H1 (cell line): Measurements from ENCODE around the gene GOLGA2. TPM values are rescaled to one million over a fixed set of nuclear protein-coding genes. Genes with fewer than 3 reads are reported as not detected.

Experiments
- CTCF ChIA-PET: fragments of 300-600 bp; sonication (Branson Sonifier 250); formaldehyde crosslinking; loops from one replicate; lab custom pipeline; 2021; ENCODE audit not compliant: partially characterized antibody; lab: Charles Lee
- POLR2A ChIA-PET: fragments of 300-600 bp; sonication (Branson Sonifier 250); formaldehyde crosslinking; loops from one replicate; lab custom pipeline; 2021; ENCODE audit warnings: inconsistent platforms; ENCODE audit not compliant: partially characterized antibody; lab: Charles Lee
- DNase-seq, 2 experiments: peaks; one replicate each; pipeline versions ENCODE4 v3.0.0 to v3.0.0-alpha.2; 2010 to 2022; ENCODE audit warnings: low spot score in 2 of 2, low read depth in 1 of 2, mixed read lengths in 1 of 2
- FAIRE-seq: peaks from 2 replicates; lab custom pipeline; 2011; peaks lifted over from hg19 to GRCh38; lab: Jason Lieb, UNC
- H2AFZ ChIP-seq: 2 replicates; pipeline ENCODE4 v1.8.1; 2012; ENCODE audit warnings: low read length, inconsistent platforms
- H2AK5ac ChIP-seq: 2 replicates; pipeline ENCODE4 v1.6.1; 2013; ENCODE audit warnings: low read depth, low read length
- H2BK120ac ChIP-seq: replicated peaks from 2 replicates; pipeline ENCODE3; 2013; ENCODE audit warnings: low read depth, low read length, inconsistent platforms
- H2BK12ac ChIP-seq: 2 replicates; pipeline ENCODE4 v1.6.1; 2013; ENCODE audit warnings: low read depth, low read length
- H2BK15ac ChIP-seq: 2 replicates; pipeline ENCODE4 v1.6.1; 2013; ENCODE audit warnings: low read length
- H2BK20ac ChIP-seq: 2 replicates; pipeline ENCODE4 v1.6.1; 2013; ENCODE audit warnings: low read length
- H2BK5ac ChIP-seq: 2 replicates; pipeline ENCODE4 v1.6.1; 2013; ENCODE audit warnings: low read depth, low read length
- H3K14ac ChIP-seq: 2 replicates; pipeline ENCODE4 v1.6.1; 2013; ENCODE audit warnings: inconsistent platforms; ENCODE audit not compliant: insufficient read length
- H3K18ac ChIP-seq: 2 replicates; pipeline ENCODE4 v1.6.1; 2013; ENCODE audit warnings: low read length; ENCODE audit errors: extremely low read depth
- H3K23ac ChIP-seq: 2 replicates; pipeline ENCODE4 v1.6.1; 2013; ENCODE audit warnings: inconsistent platforms; ENCODE audit not compliant: insufficient read length
- H3K23me2 ChIP-seq: 2 replicates; pipeline ENCODE4 v1.6.1; 2013; ENCODE audit warnings: low read depth, low read length
- H3K27ac ChIP-seq: 2 replicates; pipeline ENCODE4 v1.6.1; 2011; ENCODE audit warnings: low read depth, low read length, inconsistent platforms
- H3K27me3 ChIP-seq, 4 experiments: replicated peaks in 1 of 4; 1 replicate in 1 of 4; 2 replicates in 3 of 4; pipeline versions ENCODE4 v1.6.1 to v1.8.1; 2011 to 2013; ENCODE audit warnings: low read length in 3 of 4, mild to moderate bottlenecking in 3 of 4, inconsistent platforms in 2 of 4, mixed read lengths in 2 of 4, moderate library complexity in 1 of 4; ENCODE audit not compliant: control insufficient read depth in 3 of 4, insufficient read depth in 3 of 4; ENCODE audit errors: extremely low read depth in 1 of 4
- H3K36me3 ChIP-seq, 4 experiments: 2 replicates each; pipeline versions ENCODE4 v1.6.1 to v1.8.1; 2011 to 2013; ENCODE audit warnings: mild to moderate bottlenecking in 4 of 4, low read length in 3 of 4, moderate library complexity in 2 of 4, control low read depth in 1 of 4, inconsistent platforms in 1 of 4; ENCODE audit not compliant: insufficient read depth in 4 of 4, control insufficient read depth in 2 of 4
- H3K4ac ChIP-seq: replicated peaks from 2 replicates; pipeline ENCODE3; 2013; ENCODE audit warnings: low read length, low read depth, mixed read lengths, inconsistent platforms; ENCODE audit not compliant: insufficient read length
- H3K4me1 ChIP-seq, 4 experiments: replicated peaks in 1 of 4; 1 replicate in 1 of 4; 2 replicates in 3 of 4; pipeline versions ENCODE4 v1.6.1 to v1.8.1; 2011 to 2013; ENCODE audit warnings: low read length in 3 of 4, inconsistent platforms in 2 of 4, mixed read lengths in 1 of 4; ENCODE audit not compliant: insufficient read depth in 4 of 4, control insufficient read depth in 3 of 4
- H3K4me2 ChIP-seq, 2 experiments: 2 replicates each; pipeline versions ENCODE4 v1.6.1 to v1.8.1; 2011 to 2013; ENCODE audit warnings: low read depth in 2 of 2, low read length in 2 of 2, control low read depth in 1 of 2, inconsistent platforms in 1 of 2, mild to moderate bottlenecking in 1 of 2; ENCODE audit not compliant: insufficient read depth in 1 of 2
- H3K4me3 ChIP-seq, 4 experiments: fragments of 200-600, 300-600 bp in 1 of 4; sonication (generic), shearing (Covaris generic), sonication (Bioruptor Twin) in 1 of 4; 2 replicates each; pipeline versions ENCODE4 v1.5.1 to v1.8.1; 2011 to 2016; ENCODE audit warnings: low read length in 4 of 4, low read depth in 3 of 4, control low read depth in 2 of 4, inconsistent platforms in 2 of 4, mild to moderate bottlenecking in 2 of 4, mixed read lengths in 1 of 4, moderate library complexity in 1 of 4; ENCODE audit not compliant: insufficient read depth in 2 of 4; ENCODE audit errors: extremely low read depth in 1 of 4
- H3K56ac ChIP-seq: replicated peaks from 2 replicates; pipeline ENCODE3; 2013; ENCODE audit warnings: low read depth, mild to moderate bottlenecking, mixed read lengths, low read length, inconsistent platforms; ENCODE audit not compliant: insufficient read length
- H3K79me1 ChIP-seq: 2 replicates; pipeline ENCODE4 v1.6.1; 2013; ENCODE audit warnings: low read depth, low read length, control low read depth
- H3K79me2 ChIP-seq, 2 experiments: 2 replicates each; pipeline versions ENCODE4 v1.6.1 to v1.8.1; 2012 to 2013; ENCODE audit warnings: low read length in 2 of 2, mild to moderate bottlenecking in 2 of 2, inconsistent platforms in 1 of 2; ENCODE audit not compliant: insufficient read depth in 2 of 2, control insufficient read depth in 1 of 2
- H3K9ac ChIP-seq, 4 experiments: replicated peaks in 1 of 4; 1 replicate in 1 of 4; 2 replicates in 3 of 4; pipeline versions ENCODE4 v1.6.1 to v1.8.1; 2011 to 2013; ENCODE audit warnings: low read depth in 3 of 4, low read length in 3 of 4, control low read depth in 2 of 4, mild to moderate bottlenecking in 2 of 4, moderate library complexity in 2 of 4, inconsistent platforms in 1 of 4; ENCODE audit errors: extremely low read depth in 1 of 4
- H3K9me3 ChIP-seq, 2 experiments: 2 replicates each; pipeline versions ENCODE4 v1.6.1 to v1.8.1; 2012 to 2013; ENCODE audit warnings: mild to moderate bottlenecking in 2 of 2, moderate library complexity in 2 of 2, control low read depth in 1 of 2, inconsistent platforms in 1 of 2, low read depth in 1 of 2, low read length in 1 of 2, mixed read lengths in 1 of 2; ENCODE audit not compliant: insufficient read depth in 2 of 2
- H4K20me1 ChIP-seq, 2 experiments: replicated peaks in 1 of 2; 2 replicates each; pipeline versions ENCODE3 to v1.8.1; 2011 to 2013; ENCODE audit warnings: inconsistent platforms in 2 of 2, low read length in 2 of 2, mild to moderate bottlenecking in 1 of 2; ENCODE audit not compliant: insufficient read depth in 2 of 2, control insufficient read depth in 1 of 2
- H4K5ac ChIP-seq: 2 replicates; pipeline ENCODE4 v1.6.1; 2013; ENCODE audit warnings: low read length, low read depth, mixed read lengths, inconsistent platforms; ENCODE audit not compliant: insufficient read length
- H4K8ac ChIP-seq: 2 replicates; pipeline ENCODE4 v1.8.0; 2013; ENCODE audit warnings: mild to moderate bottlenecking, moderate library complexity, low read length, inconsistent platforms; ENCODE audit not compliant: insufficient read depth; ENCODE audit errors: extremely low read depth
- H4K91ac ChIP-seq: replicated peaks from 2 replicates; pipeline ENCODE3; 2013; ENCODE audit warnings: low read length, mixed read lengths, inconsistent platforms; ENCODE audit not compliant: insufficient read length
- BCL11A ChIP-seq, 2 experiments: IDR thresholded peaks; one replicate each; pipeline ENCODE4 v1.6.1; 2011; ENCODE audit warnings: low read depth in 2 of 2, low read length in 2 of 2, mild to moderate bottlenecking in 2 of 2
- CBX5 ChIP-seq: fragments of 300-800, 300-1000 bp; sonication (generic); IDR thresholded peaks from 2 replicates; pipeline ENCODE4 v1.7.1; 2016; ENCODE audit warnings: antibody characterized with exemption, low read length, low read depth
- CBX8 ChIP-seq: fragments of 300-800, 300-1000 bp; sonication (generic); IDR thresholded peaks from 2 replicates; pipeline ENCODE4 v1.7.1; 2016; ENCODE audit warnings: low read depth, low read length, borderline replicate concordance
- GABPA ChIP-seq: IDR thresholded peaks from 2 replicates; pipeline ENCODE4 v1.6.1; 2011; ENCODE audit warnings: mild to moderate bottlenecking, low read length, moderate library complexity, borderline replicate concordance; ENCODE audit not compliant: insufficient read depth
- GTF2F1 ChIP-seq: IDR thresholded peaks from 2 replicates; pipeline ENCODE4 v1.6.1; 2012; ENCODE audit warnings: low read depth, low read length, improper control_type of control experiment, borderline replicate concordance
- HDAC2 ChIP-seq, 2 experiments: fragments of 300-600 bp in 1 of 2; sonication (generic) in 1 of 2; IDR thresholded peaks; 2 replicates each; pipeline ENCODE4 v1.6.1; 2011 to 2012; ENCODE audit warnings: low read depth in 2 of 2, low read length in 2 of 2, mild to moderate bottlenecking in 2 of 2, moderate library complexity in 2 of 2, borderline replicate concordance in 1 of 2, inconsistent platforms in 1 of 2
- MAFK ChIP-seq: IDR thresholded peaks from 2 replicates; pipeline ENCODE4 v1.6.1; 2012; ENCODE audit warnings: low read depth, mild to moderate bottlenecking, improper control_type of control experiment, low read length
- PHF8 ChIP-seq: fragments of 200-600 bp; sonication (generic); conservative IDR thresholded peaks from 2 replicates; pipeline ENCODE4 v1.7.1; 2012; ENCODE audit warnings: low read depth, mild to moderate bottlenecking, inconsistent platforms, low read length, moderate library complexity
- POLR2A ChIP-seq, 2 experiments: IDR thresholded peaks; 1 replicate in 1 of 2; 2 replicates in 1 of 2; pipeline ENCODE4 v1.6.1; 2011; ENCODE audit warnings: low read depth in 2 of 2, low read length in 2 of 2, mild to moderate bottlenecking in 2 of 2; ENCODE audit errors: control extremely low read depth in 1 of 2
- RXRA ChIP-seq: IDR thresholded peaks from 2 replicates; pipeline ENCODE4 v1.6.1; 2011; ENCODE audit warnings: low read depth, mild to moderate bottlenecking, low read length, moderate library complexity; ENCODE audit not compliant: insufficient read depth
- SP1 ChIP-seq: IDR thresholded peaks from 2 replicates; pipeline ENCODE4 v1.6.1; 2011; ENCODE audit warnings: low read depth, low read length
- TCF12 ChIP-seq: IDR thresholded peaks from 2 replicates; pipeline ENCODE4 v1.6.1; 2011; ENCODE audit warnings: low read depth, mild to moderate bottlenecking, low read length
- TEAD4 ChIP-seq: IDR thresholded peaks from 2 replicates; pipeline ENCODE4 v1.6.1; 2012; ENCODE audit warnings: low read depth, low read length, inconsistent platforms, mixed read lengths
- WGBS, 2 experiments: shearing (Covaris generic) in 1 of 2; methylation state at CpG; one replicate each; pipeline versions ENCODE4 v1.1.6 to v1.1.7; 2013 to 2015; ENCODE audit warnings: low lambda C conversion rate in 2 of 2, mixed read lengths in 2 of 2, inconsistent platforms in 1 of 2, low coverage in 1 of 2, missing lambda C conversion rate in 1 of 2; ENCODE audit not compliant: insufficient replicate concordance in 2 of 2, insufficient coverage in 1 of 2, insufficient read length in 1 of 2; ENCODE audit errors: extremely low coverage in 1 of 2, missing lambda C conversion rate in 1 of 2; 5-methylcytosine and 5-hydroxymethylcytosine counted together
- polyA plus RNA-seq, 7 experiments: library from polyadenylated mRNA; depleted of rRNA in 3 of 7; stranded (reverse) in 5 of 7; unstranded in 2 of 7; fragments of >200 nt in 5 of 7; fragments of 200-250 nt in 2 of 7; gene quantifications; 1 replicate in 5 of 7; 2 replicates in 1 of 7; 4 replicates in 1 of 7; pipeline versions ENCODE4 v1.2.1 to v1.2.3, GENCODE V29; 2011 to 2013; ENCODE audit warnings: missing spikeins in 2 of 7, mixed read lengths in 2 of 7
- total RNA-seq: library from RNA; stranded (reverse); fragmentation: NEBNext Ultra II Directional; extraction: Animal tissue kit (Norgen Biotek cat#: 25700); gene quantifications from 2 replicates; pipeline ENCODE4 v1.2.1, GENCODE V29; 2021

GOLGA2 gene
- total and polyA plus RNA-seq, 2 of the 8 experiments (the other 6 are each of a cell fraction or from before 2014, with no cell fraction given) = 13.1 to 43.6 TPM

GRCh38 chr9:128208946-128209669 lies 66.7 kb downstream of the GOLGA2 start:
- no peak overlapping the region for H2BK120ac ChIP-seq
- no peak overlapping the region for H3K18ac ChIP-seq
- H3K79me1 ChIP-seq = no peaks in the 10 kb centered on the region; the same call in 1 of the 2 replicates
- no peaks in the 10 kb centered on the region for H3K9me3 ChIP-seq
- peaks cover under 1 to 9% of the 10 kb centered on the region in 2 experiments for H4K20me1 ChIP-seq
- no peak for FAIRE-seq
- H2AFZ ChIP-seq = no peak overlapping the region
- H4K8ac ChIP-seq = 0 out of 2 replicates have a peak overlapping the region, but pooled peaks have one; percentile 42
- H2BK15ac ChIP-seq = no peak overlapping the region
- H3K27ac ChIP-seq = no peak overlapping the region
- H3K36me3 ChIP-seq = no peaks in the 10 kb centered on the region
- ChIA-PET CTCF (interaction anchor here (0.6 to 2.3 kb wide), 5 partner anchors 8 to 580 kb away, joined by 3 to 14 read pairs (median 3); no protein-coding TSS in a partner anchor), POLR2A (interaction anchor here (0.7 to 1.0 kb wide), 3 partner anchors 16 to 58 kb away, joined by 3 read pairs; no protein-coding TSS in a partner anchor)
- no peak for TF ChIP-seq TEAD4
- no peak for TF ChIP-seq GABPA
- no peak for TF ChIP-seq RXRA
- no peak for TF ChIP-seq GTF2F1
- no peak for TF ChIP-seq CBX8
- TF ChIP-seq POLR2A (IDR thresholded peaks at IDR 0.05; ENCODE audit: control extremely low read depth in 1 of 2, low read depth in 2 of 2, low read length in 2 of 2) = no peak
- no peak for TF ChIP-seq MAFK
- TF ChIP-seq BCL11A (IDR thresholded peaks at IDR 0.05; ENCODE audit: low read depth in 2 of 2, low read length in 2 of 2) = no peak
- no peak for TF ChIP-seq TCF12
- no peak for TF ChIP-seq HDAC2 (IDR thresholded peaks at IDR 0.05; ENCODE audit: borderline replicate concordance in 1 of 2, low read depth in 2 of 2, low read length in 2 of 2)
- no peak for TF ChIP-seq SP1
- no peak for TF ChIP-seq CBX5
- TF ChIP-seq PHF8 = no peak
- peaks cover 0 to 3% of the 10 kb centered on the region in 2 experiments; a peak in 1 of 4 replicates for H3K79me2 ChIP-seq
- H3K27me3 ChIP-seq = no peaks in the 10 kb centered on the region
- 85% methylated on average over 14 of the region's 15 CpGs; no CpG with 5 or more reads in 1 of the 2 experiments for WGBS, 2 experiments
- no peak overlapping the region for H2AK5ac ChIP-seq
- H3K14ac ChIP-seq = no peak overlapping the region
- no peak overlapping the region for H2BK12ac ChIP-seq
- no peak overlapping the region for H3K4ac ChIP-seq
- H3K4me3 ChIP-seq = no peak overlapping the region
- H4K5ac ChIP-seq = no peak overlapping the region
- no peak overlapping the region for H3K23ac ChIP-seq
- no peak overlapping the region for H3K9ac ChIP-seq
- no peak overlapping the region for H2BK5ac ChIP-seq
- no peak overlapping the region for H2BK20ac ChIP-seq
- no peak overlapping the region for H4K91ac ChIP-seq
- H3K4me1 ChIP-seq = peaks cover 3 to 9% (median 6%) of the 10 kb centered on the region in 4 experiments; a peak in 6 of 7 replicates
- peaks cover under 1% of the 10 kb centered on the region; the same call in 1 of the 2 replicates for H3K23me2 ChIP-seq
- no peak overlapping the region for H3K56ac ChIP-seq
- no peak overlapping the region for H3K4me2 ChIP-seq
- DNase-seq = no peak
